HG03457 (cell line): ENCODE data around the gene SS18L1.
"Not testable (repeated sequence)": the region's sequence is repeated elsewhere in the genome, so short reads cannot be mapped to it uniquely, and the experiment has no call there.

Experiments used
- ATAC-seq: cut with Tn5 transposase; IDR thresholded peaks from one replicate; pipeline ENCODE4 v1.9.1; 2021; ENCODE audit warnings: moderate number of reproducible peaks; ENCODE audit not compliant: unreplicated experiment

Gene SS18L1

GRCh38 chr20:62136283-62137091 lies 7.1 kb upstream of the SS18L1 start:
- no peak for ATAC-seq

- no peak for ATAC-seq
Measured at GRCh38 chr20:62137092-62137384, 6.5 kb upstream of the SS18L1 start.

- ATAC-seq, result no peak
Measured at GRCh38 chr20:62137478-62138203, 5.9 kb upstream of the SS18L1 start.

GRCh38 chr20:62138204-62138543 lies 5.4 kb upstream of the SS18L1 start:
- ATAC-seq, result no peak

GRCh38 chr20:62138912-62139311 lies 4.7 kb upstream of the SS18L1 start:
- ATAC-seq, result no peak

GRCh38 chr20:62139636-62140035 lies 3.9 kb upstream of the SS18L1 start:
- ATAC-seq, result no peak

GRCh38 chr20:62141043-62141396 lies 2.5 kb upstream of the SS18L1 start:
- ATAC-seq, result no peak

GRCh38 chr20:62141397-62142251 lies 1.9 kb upstream of the SS18L1 start:
- no peak for ATAC-seq

- peak; percentile 9 for ATAC-seq
Measured at GRCh38 chr20:62142252-62143080, 1.1 kb upstream of the SS18L1 start.

GRCh38 chr20:62143957-62144825 lies 622 bp downstream of the SS18L1 start:
- no peak for ATAC-seq

GRCh38 chr20:62145688-62146018 lies 2.1 kb downstream of the SS18L1 start:
- ATAC-seq, result no peak

- no peak for ATAC-seq
Measured at GRCh38 chr20:62146019-62146755, 2.6 kb downstream of the SS18L1 start.

GRCh38 chr20:62147125-62147524 lies 3.6 kb downstream of the SS18L1 start:
- no peak for ATAC-seq

GRCh38 chr20:62147528-62147927 lies 4.0 kb downstream of the SS18L1 start:
- ATAC-seq, result no peak

GRCh38 chr20:62148383-62148782 lies 4.8 kb downstream of the SS18L1 start:
- not testable (repeated sequence) for ATAC-seq

GRCh38 chr20:62148908-62149314 lies 5.3 kb downstream of the SS18L1 start:
- no peak for ATAC-seq

GRCh38 chr20:62149532-62150309 lies 6.2 kb downstream of the SS18L1 start:
- no peak for ATAC-seq

- no peak for ATAC-seq
Measured at GRCh38 chr20:62150310-62150575, 6.7 kb downstream of the SS18L1 start.

GRCh38 chr20:62151225-62151624 lies 7.7 kb downstream of the SS18L1 start:
- ATAC-seq, result no peak
